CD4-positive, alpha-beta T cell treated with Interleukin-21 for 1 hour (primary cell): ENCODE data around the gene NECAB3.
"Not testable (repeated sequence)": the region's sequence is repeated elsewhere in the genome, so short reads cannot be mapped to it uniquely, and the experiment has no call there.

Experiments used
- DNase-seq: peaks from one replicate; pipeline ENCODE4 v3.0.0-alpha.2; 2020

Gene NECAB3

DNA sequence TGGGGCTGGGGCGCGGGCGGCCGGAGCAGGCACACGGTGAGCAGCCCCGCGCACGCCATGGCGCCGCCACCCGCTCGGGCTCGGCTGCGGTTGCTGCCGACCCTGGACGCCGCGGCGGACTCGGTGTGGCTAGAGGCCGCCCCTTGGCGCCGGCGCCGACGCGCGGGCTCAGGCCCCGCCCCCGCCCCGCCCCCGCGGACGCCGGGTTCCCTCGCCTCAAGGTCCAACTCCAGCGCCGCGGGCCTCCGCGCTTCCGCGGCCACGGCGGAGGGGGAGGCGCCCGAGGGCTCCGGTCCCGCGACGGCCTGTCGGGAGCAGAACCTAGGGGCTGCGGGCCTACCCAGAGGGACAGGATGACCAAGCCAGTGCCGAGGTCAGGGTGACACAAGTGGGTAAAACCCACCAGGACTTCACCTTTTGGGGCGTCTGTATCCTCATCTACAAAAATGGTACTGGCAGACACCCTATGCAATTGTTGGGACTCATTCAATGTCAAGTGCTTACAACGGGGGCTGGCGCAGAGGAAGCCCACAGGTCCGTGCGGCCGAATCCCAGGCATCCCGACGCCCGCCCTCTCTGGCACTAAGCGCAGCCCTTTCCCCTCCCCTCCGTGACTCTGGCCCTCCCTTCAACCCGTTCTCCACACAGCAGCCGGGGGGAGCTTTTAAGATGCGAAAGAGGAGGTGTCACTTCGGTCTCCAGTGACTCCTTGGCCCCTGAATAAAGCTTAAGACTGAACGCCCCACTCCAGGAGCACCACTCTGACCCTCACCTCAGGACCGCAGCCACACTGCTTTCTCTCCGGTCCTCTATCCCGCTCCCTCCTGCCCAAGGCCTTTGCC is at the start of gene NECAB3:
Gene NECAB3 (minus strand): TSS at position 135 of the 842 bp plus-strand sequence. CDS start 76 bp downstream, at position 59.
- DNase-seq, result peak; percentile 70

- no peak for DNase-seq
Measured at GRCh38 chr20:33721391-33722140, 47.3 kb upstream of the NECAB3 start.

DNA sequence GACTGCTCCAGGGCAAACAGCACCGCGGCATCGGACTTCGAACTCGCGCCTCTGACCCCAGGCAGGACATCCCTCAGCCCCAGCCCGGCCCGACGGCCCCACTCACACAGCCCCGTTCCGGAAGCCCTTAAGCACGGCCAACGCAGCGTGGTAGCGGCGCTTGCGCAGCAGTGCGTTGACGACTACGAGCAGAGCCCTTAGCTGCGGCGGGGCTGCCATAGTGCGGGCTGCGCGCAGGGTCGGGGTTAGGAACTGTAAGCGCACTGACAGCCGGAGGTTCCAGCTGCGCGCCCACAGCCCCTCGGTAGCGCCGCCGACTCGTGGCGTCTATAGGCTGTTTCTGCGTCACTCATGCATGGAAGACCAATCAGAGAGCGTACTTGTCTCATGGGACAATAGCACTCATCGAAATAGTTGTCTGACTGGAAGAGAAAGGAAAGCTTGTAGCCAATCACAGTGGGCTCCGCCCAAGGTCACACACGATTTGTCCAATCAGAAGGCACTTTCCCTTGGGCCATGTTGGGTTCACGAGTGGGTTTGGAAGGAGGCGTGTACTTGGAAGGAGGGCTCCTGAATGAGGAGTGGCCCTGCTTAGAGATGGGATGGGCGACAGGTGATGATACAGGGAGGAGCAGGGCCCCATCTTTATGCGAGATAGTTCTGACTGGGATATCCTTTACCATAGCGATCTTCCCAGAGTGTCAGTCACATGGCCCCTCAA is 45.9 kb upstream of the NECAB3 start, which contains the start of gene PXMP4:
Gene PXMP4 (minus strand): TSS at position 322 of the 721 bp plus-strand sequence. CDS start 103 bp downstream, at position 219.
- DNase-seq, result peak; percentile 97

DNA sequence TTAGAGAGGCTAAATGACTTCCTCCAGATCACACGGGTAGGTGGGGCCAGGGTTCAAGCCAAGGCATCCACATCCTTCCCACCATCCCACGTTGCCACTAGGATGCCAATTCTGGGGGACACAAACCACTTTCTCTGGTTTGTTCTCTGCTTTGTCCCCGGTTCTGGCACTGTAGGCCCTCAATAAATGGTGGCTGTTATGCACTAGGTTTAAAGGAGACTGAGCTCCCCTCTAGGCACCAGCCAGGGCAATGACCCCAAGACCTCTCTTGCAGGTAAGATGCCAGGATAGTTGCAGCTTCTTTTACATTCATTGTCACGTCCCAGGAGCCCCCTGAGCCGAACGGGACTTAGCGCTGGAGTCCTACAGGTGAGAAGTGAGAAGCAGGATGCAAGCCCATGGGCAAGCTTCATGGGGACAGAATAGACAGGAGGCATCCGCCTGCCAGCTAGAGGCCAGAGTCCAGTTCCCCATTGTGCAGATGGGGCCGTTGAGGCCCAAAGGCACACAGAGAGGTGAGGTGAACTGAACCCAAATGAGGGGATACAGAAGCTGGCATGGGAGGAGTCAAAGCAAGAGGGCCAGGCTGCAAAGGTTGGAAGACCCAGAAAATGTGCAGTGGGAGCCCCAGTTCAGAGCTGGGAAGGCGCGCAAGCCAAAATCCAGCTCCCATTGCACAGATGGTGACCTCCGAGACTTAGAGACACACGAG is 45.2 kb upstream of the NECAB3 start:
- no peak for DNase-seq

GRCh38 chr20:33716498-33716897 is 42.3 kb upstream of the NECAB3 start:
- no peak for DNase-seq

- no peak for DNase-seq
Measured at GRCh38 chr20:33713865-33714367, 39.7 kb upstream of the NECAB3 start.

DNA sequence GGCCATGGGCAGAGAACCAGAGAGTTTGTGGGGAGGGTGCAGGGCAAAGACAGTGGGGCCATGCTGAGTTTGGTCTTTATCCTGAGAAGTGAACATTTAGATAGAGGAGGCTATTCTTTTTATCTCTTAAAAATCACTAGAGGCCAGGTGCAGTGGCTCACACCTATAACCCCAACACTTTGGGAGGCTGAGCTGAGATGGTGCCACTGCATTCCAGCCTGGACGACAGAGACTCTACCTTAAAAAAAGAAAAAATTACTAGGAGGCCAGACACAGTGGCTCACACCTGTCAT is 37.2 kb upstream of the NECAB3 start:
- no peak for DNase-seq

GRCh38 chr20:33710681-33711445 is 36.6 kb upstream of the NECAB3 start:
- DNase-seq, result no peak

- no peak for DNase-seq
Measured at GRCh38 chr20:33709905-33710541, 35.8 kb upstream of the NECAB3 start.

GRCh38 chr20:33709398-33709797 is 35.2 kb upstream of the NECAB3 start:
- no peak for DNase-seq

DNA sequence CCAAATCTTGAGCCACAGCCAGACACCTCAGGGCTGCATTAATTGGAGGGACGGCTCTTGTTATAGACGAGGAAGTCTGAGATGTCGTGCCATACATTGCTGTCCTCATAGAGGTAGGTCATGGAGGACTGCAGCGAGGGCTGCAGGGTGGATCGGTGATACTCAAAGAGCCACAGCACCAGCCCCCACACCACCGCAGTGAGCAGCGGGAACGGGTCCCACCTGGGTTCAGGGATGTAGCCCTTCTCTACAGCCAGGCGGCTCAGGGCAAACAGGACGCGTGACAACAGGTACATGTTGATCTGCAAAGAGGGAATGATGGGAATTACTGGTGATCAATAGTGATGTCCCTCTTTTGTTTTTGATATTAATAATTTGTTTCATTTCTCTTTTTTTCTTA is 33.4 kb upstream of the NECAB3 start:
- DNase-seq, result no peak

GRCh38 chr20:33704197-33704924 is 30.1 kb upstream of the NECAB3 start:
- DNase-seq, result no peak

DNA sequence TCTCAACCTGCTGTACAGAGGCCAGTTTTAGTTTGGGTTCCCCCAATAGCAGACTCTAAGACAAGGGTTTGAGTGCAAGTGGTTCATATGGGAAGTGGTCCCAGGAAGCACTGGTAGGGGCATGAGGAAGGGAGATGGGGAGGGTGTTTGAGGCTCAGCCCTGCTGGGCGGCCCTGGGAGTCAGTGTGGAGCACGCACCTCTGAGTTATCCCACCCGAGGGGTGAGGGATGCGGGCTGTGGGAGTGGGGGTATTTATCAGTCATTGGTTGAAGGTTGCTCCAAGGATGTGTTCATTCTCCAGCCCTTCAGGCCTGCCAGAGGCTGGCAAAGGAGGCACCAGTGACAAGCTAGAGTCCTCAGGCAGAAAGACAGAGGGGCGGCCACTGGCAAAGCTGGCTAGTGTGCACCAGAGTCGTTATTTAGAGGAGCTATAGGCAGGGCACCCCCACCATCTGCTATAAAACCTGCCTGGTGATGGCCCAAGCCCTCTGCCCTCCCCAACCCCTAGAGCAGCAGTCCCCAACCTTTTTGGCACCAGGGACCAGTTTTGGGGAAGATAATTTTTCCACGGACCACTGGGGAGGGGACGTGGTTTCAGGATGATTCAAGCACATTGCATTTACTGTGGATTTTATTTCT is 29.4 kb upstream of the NECAB3 start:
- DNase-seq, result no peak

DNA sequence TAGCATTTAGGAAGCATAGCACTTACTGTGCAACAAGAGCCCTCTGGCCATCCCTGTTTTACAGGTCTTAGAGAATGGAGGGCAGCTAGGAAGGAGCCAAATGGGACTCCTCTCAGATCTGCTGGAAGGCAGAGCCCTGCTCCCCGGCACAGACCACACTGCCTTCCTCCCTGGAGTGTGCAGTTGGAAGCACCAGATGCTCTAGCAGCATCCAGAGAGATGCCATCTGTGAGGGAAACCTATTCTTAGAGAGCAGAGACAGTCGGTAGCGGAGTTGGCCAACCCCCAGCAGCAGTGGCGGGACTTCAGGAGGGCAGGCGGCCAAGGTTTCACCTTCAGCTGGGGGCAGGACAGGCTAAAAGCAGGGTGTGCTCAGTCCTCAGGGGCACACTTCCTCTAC is 28.6 kb upstream of the NECAB3 start:
- DNase-seq, result no peak

- DNase-seq, result no peak
Measured at GRCh38 chr20:33701629-33702450, 27.6 kb upstream of the NECAB3 start.

DNA sequence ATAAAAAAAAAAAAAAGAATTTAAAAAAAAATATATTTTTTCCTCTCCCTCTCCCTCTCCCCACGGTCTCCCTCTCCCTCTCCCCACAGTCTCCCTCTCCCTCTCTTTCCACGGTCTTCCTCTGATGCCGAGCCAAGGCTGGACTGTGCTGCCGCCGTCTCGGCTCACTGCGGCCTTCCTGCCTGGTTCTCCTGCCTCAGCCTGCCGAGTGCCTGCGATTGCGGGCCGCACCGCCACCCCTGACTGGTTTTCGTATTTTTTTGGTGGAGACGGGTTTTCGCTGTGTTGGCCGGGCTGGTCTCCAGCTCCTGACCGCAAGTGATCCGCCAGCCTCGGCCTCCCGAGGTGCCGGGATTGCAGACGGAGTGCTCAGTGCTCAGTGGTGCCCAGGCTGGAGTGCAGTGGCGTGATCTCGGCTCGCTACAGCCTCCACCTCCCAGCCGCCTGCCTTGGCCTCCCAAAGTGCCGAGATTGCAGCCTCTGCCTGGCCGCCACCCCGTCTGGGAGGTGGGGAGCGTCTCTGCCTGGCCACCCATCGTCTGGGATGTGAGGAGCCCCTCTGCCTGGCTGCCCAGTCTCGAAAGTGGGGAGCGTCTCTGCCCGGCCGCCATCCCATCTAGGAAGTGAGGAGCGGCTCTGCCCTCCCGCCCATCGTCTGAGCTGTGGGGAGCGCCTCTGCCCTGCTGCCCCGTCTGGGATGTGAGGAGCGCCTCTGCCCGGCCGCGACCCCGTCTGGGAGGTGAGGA is 26.6 kb upstream of the NECAB3 start:
- not testable (repeated sequence) for DNase-seq

- not testable (repeated sequence) for DNase-seq
Measured at GRCh38 chr20:33698966-33699365, 24.7 kb upstream of the NECAB3 start.

GRCh38 chr20:33697129-33697528 is 22.9 kb upstream of the NECAB3 start:
- no peak for DNase-seq
